ENCODE results near the gene GPRC5D.

The GPRC5D gene

DNA sequence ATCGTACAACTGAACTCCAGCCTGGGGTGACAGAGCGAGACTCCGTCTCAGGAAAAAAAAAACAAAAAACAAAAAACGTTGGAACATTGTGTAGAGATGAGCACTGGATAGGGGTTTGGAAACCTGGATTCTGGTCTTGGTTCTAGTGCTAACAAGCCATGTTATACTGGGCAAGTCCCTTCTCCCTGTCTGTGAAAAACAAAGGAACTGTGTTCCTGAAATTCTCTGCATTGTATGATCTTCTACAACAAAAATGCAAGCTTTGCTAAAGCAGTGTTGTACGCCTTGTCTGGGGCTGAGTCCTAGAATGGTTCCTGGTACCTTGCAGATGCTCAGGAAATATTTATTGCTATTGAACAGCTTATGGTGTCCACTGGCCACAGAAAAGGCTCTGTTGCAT is 13.4 kb downstream of the GPRC5D start:
- no peak for DNase-seq (ENCODE audit: low read depth in 2 of 3, low spot score in 2 of 3)

DNA sequence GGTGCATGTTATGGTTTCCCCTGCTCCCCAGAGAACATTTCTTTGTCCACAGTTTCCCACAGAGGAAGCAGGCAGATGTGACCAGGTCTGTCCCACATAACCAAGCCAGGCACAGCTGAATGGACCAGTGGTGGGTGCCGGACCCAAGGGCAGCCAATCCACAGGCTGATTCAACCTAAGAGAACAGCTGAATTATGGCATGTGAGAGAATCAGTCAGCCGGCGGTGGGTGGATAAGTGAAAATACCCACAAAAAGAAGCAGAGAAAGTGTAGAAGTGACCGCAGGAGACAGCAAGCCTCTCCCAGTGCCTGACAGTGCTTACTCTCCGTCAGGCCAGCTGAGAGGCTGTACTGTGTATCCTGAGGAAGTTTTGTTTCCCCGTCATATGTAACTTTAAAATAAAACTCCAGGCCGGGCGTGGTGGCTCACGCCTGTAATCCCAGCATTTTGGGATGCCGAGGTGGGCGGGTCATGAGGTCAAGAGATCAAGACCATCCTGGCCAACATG is 14.9 kb downstream of the GPRC5D start:
- DNase-seq (ENCODE audit: low read depth in 2 of 3, low spot score in 2 of 3): no peak

DNA sequence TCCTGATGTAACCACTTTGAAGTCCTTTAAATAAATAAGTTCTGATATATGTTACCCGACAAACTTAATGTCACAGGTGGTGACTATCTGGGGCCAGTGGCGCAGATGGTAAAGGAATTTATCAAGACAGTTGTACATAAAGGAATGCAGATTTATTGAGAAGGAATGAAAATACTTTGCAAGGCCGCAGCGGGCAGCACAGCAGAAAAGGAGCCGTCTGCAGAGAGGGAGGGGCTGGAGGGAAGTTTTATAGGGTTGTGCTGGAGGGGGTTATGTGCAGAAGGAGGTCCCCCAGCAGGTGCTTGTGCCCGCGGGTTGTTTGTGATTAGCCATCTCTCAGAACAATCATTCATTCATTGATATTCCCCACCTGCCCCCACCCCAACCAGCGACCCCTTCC is 17.4 kb downstream of the GPRC5D start:
- no peak for DNase-seq (ENCODE audit: low read depth in 2 of 3, low spot score in 2 of 3)

DNA sequence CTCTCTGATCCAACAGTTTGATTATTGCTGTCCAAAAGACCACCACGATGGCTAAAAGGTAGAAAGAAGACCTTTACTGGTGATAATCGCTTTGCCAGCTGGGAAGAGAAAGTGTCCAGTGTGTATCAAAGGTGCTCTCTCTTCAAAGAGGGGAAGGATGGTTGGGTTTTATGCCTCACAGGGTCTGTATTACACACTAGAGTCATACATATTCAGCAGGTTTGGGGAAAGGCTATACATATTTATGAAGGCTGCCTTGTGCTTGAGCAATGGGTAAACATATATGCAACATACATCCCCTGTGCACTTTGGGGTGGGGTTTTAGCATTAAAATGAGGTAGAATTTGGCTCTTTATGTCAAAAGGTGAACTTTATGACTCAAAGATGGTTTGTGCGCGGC is 18.2 kb downstream of the GPRC5D start:
- DNase-seq (ENCODE audit: low read depth in 2 of 3, low spot score in 2 of 3): no peak

DNA sequence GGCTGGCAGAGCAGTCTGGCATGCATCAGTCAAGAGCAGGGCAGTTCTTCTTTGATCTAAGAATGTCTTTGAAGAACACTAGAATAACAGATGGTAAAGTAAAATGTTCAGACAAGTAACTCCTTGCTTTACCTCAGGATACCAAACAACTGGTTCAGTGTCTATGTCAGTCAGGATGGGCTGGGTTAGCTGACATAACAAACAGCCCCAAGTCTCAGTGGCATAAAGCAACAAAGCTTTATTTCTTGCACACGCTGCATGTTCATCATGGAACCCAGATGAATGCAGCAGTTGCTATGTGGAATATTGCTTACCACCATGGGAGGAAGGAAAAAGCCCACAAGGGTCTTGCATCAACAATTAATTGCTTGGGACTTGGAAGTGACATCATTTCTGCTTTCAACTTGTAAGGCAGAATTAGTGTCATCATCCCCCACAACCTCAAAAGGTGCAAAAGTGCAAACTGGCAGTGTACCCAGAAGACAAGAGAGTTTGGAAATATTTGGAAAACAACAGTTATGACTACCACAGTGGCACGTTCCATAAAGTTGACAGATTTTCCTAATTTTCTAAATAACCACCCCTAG is 21.2 kb downstream of the GPRC5D start:
- no peak for DNase-seq (ENCODE audit: low read depth in 2 of 3, low spot score in 2 of 3)

DNA sequence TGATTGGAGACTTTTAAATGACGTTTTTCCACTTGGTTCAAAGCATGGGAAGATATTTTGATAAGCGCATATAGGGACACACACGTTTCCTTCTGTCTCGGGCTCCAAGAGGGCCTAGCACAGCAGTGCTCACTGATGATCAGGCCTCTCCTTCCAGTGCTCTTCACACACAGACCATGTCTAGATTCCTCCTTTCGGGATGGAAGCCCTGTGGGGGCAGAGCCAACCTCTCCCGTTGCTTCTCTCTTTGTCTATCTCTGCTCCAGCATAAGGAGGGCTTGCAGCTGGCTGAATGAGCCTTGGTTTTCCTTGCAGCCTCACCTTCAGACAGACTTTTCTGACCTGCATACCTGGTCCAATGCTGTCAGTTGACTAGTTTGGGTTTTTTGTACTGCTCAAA is 22.3 kb downstream of the GPRC5D start:
- no peak for DNase-seq (ENCODE audit: low read depth in 2 of 3, low spot score in 2 of 3)

DNA sequence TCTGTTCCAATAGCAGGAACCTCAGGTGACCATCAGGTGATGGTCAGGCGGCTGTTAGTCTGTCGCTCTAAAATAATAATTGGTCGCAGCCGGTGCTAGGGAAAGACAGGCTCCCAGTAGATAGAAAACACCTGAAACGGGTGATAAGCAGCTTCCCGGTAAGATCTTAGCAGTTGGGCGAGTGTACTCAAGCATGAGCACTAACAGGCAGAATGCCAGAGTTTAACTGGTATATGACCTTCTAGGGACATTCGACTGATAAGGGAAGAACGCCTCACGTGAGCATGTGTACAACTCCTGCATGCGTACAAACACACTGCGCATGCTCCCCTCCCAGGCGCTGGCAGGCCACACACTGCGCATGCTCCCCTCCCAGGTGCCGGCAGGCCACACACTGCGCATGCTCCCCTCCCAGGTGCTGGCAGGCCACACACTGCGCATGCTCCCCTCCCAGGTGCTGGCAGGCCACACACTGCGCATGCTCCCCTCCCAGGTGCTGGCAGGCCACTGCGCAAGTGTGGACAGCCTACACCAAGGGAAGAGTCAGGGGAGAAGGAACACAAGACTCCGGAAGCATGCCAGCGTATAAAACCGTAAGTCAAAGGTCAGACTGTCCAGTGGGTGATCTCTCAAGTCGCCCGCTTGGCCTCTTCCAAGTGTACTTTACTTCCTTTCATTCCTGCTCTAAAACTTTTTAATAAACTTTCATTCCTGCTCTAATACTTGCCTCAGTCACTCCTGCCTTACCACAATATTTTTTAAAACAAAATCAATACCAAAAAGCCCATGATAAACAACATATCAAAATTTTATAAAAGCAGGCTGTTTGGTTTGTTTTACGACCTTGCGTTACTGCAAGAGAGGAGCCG is 24.5 kb downstream of the GPRC5D start:
- DNase-seq (ENCODE audit: low read depth in 2 of 3, low spot score in 2 of 3): no peak

DNA sequence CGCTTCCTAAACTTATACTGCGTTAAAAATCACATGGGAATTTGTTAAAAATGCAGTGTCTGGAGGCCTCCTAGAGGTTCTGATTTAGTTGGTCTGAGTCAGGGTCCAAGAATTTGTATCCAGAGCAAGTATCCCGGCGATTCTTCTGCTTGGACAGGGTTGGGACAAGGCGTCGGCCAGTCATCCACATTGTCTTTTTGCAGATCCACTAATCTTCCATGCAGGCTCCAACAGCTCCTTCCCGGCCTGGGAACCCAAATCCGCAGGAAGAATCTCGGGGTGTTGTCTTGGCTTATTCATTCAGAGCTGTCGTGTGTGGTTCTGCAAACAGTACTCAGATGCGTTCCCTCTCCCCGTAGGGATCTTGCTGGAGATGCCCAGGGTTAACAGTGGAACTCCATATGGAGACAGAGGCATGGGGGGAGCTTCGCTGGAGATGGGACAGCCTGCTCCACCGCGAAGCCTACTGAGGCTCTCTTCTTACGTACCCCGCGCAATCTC is 25.3 kb downstream of the GPRC5D start:
- DNase-seq (ENCODE audit: low read depth in 2 of 3, low spot score in 2 of 3): no peak

DNA sequence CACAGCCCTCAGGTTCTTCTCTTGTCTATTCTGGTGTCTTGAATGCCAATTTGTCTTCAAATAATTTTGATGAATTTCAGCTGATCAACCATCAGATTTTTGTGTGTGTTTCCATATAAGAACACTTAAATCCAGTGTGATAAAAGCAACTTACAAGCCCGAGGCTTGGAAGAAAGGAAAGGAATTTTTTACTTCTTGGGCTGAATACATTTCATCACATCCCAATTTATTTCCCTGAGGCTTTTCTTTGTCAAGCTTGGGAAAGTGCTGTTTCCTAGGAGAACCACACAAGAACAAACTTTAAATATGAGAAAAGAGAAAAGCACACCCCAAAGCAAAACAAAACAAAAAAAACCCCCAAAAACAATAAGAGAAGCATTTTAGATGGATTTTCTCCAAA is 26.6 kb downstream of the GPRC5D start:
- DNase-seq (ENCODE audit: low read depth in 2 of 3, low spot score in 2 of 3): no peak

DNA sequence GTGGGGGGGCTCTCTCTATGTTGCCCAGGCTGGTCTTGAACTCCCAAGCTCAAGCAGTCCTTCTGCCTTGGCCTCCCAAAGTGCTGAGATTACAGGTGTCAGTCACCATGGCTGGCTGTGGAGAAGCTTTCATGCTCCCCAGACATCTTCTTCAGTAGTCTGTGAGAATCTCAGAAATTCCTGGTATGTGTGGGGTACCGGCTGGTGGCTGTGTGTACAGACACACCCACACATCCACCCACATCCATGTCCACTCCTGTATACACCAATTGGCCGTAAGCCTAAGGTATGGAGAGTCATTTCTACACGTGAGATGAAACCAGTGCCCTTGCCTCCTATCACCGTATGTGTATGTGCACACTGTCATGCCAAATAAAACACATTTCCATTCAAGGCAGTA is 27.8 kb downstream of the GPRC5D start:
- no peak for DNase-seq (ENCODE audit: low read depth in 2 of 3, low spot score in 2 of 3)

DNA sequence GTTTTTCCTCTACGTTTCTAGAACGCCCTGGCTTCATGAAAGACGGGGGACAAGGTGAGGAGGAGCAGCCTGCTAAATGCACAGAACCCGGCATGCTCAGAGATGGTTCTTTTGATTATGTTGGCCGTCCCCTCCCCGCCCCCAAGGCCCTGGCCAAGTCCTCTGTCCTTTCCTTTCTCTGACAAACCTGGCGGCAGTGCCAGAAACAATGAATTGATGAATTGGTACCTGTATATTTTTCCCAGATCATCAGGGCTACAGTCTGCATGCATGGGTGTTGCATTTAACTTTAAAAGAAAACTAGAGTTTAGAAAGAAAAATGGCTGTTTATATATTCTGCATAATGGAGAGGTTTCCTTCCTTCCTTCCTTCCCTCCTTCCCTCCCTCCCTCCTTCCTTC is 29.0 kb downstream of the GPRC5D start:
- DNase-seq (ENCODE audit: low read depth in 2 of 3, low spot score in 2 of 3): no peak

DNA sequence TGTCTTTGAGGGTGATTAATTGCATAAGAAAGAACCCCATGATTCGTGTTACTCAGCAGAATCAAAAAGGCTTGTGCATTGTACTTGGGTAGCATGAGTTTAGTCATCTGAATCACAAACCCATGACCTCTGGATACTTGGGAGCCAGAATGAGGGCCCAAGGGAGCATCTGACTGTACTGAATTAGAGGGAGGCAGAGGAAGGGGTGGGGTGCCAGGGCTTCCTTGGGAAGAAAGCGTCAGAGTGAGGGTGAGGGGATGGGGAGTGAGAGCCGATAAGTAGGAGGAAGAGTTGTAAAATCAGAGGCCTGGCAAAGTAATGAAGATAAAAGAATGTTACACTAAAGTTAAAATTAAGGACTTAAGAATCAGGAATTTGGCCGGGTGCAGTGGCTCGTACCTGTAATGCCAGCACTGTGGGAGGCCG is 29.8 kb downstream of the GPRC5D start:
- DNase-seq (ENCODE audit: low read depth in 2 of 3, low spot score in 2 of 3): no peak

DNA sequence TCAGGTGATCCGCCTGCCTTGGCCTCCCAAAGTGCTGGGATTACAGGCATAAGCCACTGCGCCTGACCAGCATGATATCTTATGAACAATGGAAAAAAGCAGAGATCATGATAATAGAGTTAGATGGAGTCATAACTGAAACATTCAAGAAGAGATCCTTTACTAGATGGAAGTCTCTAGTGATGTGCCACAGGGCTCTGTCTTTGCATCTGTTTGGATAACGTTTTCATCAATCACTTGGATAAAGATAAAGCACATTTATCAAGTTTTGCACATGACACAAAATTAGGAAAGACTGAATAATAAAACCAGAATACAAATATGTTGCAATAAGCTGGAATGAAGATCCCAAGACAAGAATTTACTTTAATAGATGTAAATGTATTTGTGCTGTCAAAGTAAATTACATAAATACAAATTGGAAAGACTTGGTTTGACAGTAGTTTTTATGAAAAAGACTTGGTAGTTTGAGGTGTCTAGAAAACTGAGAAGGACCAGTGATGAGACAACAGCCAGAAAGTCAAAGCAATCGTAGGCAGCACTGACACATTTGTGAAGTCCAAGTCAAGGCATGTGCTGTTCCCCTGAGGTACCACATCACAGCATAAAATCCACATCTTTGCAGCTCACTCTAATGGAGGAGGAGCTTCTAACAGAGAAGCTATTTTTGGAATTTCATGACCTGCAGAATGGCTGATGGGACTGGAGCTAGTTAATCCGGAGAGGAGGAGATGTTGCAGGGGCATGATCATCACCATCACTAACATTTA is 32.1 kb downstream of the GPRC5D start:
- no peak for DNase-seq (ENCODE audit: low read depth in 2 of 3, low spot score in 2 of 3)

DNA sequence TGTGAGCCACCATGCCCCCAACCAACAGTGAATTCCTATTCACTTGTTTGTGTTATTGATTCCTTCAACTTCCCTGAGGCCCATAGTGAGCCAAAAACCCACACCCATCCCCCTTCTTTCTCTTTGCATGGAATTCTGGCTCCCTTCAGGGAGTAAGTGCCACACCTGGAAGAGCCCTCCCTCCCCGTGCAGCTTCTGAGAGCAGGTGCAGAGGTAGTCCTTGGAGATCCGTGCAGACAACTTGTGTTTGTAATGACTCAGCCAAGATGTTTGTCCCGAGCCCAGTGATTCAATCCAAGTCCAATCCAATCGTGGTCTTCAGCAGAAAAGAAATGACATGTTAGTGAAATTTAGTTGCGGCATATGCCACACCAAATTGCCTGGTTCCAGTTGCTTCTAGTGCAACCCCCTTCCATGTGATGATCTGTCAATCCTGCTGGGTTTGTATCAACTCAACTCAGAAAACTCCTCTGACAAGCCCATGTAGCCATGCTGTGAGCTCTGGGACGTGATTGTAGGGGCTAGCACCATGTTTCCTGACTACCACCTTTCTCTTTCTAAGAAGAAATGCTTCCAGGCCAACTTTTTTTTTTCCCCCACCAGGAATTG is 33.1 kb downstream of the GPRC5D start:
- no peak for DNase-seq (ENCODE audit: low read depth in 2 of 3, low spot score in 2 of 3)

DNA sequence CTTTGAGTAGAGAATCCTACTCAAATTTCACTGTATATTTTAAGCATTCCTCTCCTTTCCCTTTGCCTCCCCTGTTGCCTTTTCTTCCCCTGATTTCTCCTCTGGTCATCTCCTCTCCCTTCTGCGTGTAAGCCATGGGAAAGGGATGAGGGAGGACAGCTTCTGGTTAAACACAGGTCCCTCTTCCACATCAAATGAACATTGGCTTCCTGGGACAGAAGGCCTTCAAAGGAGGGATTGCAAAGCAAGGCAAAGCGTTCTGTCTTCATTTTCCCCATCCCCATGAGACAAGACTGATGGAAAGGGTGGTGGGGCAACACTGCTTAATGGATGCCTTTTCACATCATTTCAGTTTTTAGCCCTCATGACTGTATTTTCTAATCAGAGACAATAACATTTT is 34.5 kb downstream of the GPRC5D start:
- DNase-seq (ENCODE audit: low read depth in 2 of 3, low spot score in 2 of 3): no peak

DNA sequence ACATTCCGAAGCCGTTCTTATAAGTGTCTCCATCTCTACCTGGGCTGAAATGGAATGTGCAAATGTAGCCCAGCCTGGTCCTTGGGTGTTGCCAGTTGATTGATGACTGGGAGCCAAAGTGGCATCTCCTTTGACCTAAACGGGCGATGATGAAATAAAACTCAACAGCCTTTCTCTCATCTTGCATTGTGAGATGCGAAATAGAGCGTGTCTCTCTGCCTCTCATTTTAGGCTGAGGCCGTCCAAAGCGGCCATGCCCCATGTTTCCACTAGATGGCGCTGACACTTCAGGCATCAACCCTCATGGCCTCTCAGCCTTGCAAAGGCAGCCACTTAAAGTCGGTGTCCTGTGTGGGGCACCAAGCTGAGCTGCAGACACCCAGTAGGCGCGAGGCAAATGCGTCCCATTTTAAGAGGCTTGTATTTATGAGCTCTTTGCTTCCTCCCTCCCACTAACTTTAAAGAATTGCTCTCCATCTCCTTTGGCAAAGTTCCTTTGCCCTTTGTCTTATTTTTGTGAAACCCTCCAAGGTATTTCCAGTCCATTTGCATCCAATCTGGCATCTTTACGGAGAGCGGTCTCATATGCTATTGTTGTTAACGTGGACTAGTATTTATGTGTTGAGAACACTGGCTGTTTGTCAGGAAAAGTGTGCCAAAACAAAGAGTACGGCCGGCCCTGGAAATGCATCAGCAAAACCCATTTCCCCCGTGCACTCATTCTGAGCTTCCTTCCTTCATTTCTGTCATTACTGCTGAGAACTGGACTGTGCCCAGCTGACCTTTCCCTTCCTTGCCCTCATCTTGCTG is 35.6 kb downstream of the GPRC5D start:
- peak; percentile 48 to 81 (median 80) for DNase-seq (ENCODE audit: low read depth in 2 of 3, low spot score in 2 of 3)

DNA sequence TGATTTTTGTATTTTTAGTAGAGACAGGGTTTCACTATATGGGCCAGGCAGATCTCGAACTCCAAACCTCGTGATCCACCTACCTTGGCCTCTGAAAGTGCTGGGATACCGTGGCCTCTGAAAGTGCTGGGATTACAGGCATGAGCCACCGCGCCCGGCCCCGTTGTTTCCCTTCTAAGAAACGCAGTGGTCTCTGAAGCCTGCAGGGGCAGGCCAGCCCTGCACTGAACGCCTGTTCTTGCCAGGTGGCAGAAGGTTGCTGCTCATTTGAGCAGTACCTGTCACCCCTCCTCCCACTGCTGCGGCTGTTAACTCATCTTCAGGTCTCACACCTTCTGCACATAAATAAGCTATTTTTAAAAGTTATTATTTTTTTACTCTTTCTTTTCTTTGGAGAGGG is 36.3 kb downstream of the GPRC5D start:
- DNase-seq (ENCODE audit: low read depth in 2 of 3, low spot score in 2 of 3): no peak

DNA sequence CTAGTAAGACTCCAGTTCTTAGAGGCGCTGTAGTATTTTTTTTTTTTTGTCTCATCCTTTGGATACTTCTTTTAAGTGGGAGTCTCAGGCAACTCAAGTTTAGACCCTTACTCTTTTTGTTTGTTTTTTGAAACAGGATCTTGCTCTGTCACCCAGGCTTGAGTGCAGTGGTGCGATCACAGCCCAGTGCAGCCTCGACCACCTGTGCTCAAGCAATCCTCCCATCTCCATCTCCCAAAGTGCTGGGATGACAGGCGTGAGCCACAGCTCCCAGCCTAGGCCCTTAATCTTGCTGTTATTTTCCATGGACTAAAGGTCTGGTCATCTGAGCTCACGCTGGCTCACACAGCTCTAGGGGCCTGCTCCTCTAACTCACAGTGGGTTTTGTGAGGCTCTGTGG is 39.3 kb downstream of the GPRC5D start:
- DNase-seq (ENCODE audit: low read depth in 2 of 3, low spot score in 2 of 3): no peak

DNA sequence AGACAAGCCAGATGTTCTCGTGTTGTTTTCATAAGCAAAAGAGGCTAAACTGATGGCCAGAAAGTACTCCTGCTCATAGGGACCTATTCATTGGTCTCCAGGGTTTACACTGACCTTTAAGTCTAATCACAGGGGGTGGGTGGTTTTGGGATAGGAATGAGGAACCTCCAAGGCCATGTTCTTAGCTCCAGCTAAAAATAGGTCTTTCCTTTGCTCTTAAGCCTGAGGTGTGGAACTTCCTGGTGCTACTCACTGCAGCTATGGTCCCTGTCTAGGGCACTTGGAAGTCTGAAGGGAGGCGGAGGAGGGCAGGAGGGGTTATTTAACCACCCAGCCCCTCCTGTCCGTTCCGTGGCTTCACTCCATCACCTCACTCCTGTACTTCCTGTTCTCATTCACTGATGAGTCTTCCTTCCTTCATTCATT is 42.0 kb downstream of the GPRC5D start:
- no peak for DNase-seq (ENCODE audit: low read depth in 2 of 3, low spot score in 2 of 3)

DNA sequence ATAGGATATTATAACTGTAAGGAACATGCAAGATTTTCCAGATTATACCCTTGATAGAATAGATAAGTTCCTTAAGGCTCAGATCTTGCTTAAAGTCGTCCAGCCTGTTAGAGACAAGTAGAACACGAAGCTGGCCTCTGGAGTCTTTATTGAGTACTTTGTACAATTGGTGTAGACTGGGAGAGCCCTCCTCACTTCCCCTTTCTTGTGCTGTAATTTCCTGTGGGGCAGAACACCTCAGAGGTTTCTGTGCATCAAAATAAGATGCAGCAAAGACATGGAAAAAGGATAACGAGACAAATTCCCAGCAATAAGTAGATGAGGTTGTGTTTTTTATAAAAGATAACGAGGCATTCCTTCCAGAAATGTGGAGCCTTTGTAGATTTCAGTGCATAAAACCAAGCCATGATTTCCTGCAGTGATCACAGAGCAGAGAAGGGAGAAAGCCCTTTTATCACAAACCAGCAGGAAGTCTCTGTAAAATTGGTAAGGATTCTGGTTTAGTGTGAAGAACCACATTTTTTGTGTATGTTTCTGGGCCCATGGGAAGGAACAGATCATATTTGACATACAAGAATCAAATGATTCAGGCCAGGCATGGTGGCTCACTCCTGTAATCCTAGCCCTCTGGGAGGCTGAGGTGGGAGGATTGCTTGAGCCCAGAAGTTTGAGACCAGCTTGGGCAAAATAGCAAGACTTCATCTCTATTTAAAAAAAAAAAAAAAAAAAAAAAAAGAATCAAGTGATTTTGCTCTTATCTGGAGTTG is 42.6 kb downstream of the GPRC5D start:
- no peak for DNase-seq (ENCODE audit: low read depth in 2 of 3, low spot score in 2 of 3)
